HG03439 (cell line): ENCODE results near the gene SPTSSB.

Source experiments
- ATAC-seq: cut with Tn5 transposase; IDR thresholded peaks from one replicate; pipeline ENCODE4 v1.9.1; 2021; ENCODE audit warnings: mild to moderate bottlenecking, moderate library complexity; ENCODE audit not compliant: unreplicated experiment

SPTSSB gene

GRCh38 chr3:161371441-161372320, at the start of gene SPTSSB:
TSS of gene SPTSSB (minus strand) at chr3:161371517. CDS start at chr3:161346323, 25,194 bp downstream.
- peak; percentile 45 for ATAC-seq

- no peak for ATAC-seq
Measured at GRCh38 chr3:161420746-161421145, 49.4 kb upstream of the SPTSSB start.

GRCh38 chr3:161419555-161420333, 48.4 kb upstream of the SPTSSB start:
- no peak for ATAC-seq

- no peak for ATAC-seq
Measured at GRCh38 chr3:161415506-161416231, 44.4 kb upstream of the SPTSSB start.

GRCh38 chr3:161414907-161415306, 43.6 kb upstream of the SPTSSB start:
- no peak for ATAC-seq

GRCh38 chr3:161413855-161414210, 42.5 kb upstream of the SPTSSB start:
- ATAC-seq, result peak; percentile 63

- no peak for ATAC-seq
Measured at GRCh38 chr3:161413127-161413854, 42.0 kb upstream of the SPTSSB start.

- no peak for ATAC-seq
Measured at GRCh38 chr3:161412123-161412522, 40.8 kb upstream of the SPTSSB start.

GRCh38 chr3:161409858-161410257, 38.5 kb upstream of the SPTSSB start:
- ATAC-seq, result no peak

- ATAC-seq, result no peak
Measured at GRCh38 chr3:161409069-161409468, 37.8 kb upstream of the SPTSSB start.

- no peak for ATAC-seq
Measured at GRCh38 chr3:161406594-161407555, 35.6 kb upstream of the SPTSSB start.

- ATAC-seq, result no peak
Measured at GRCh38 chr3:161405836-161406235, 34.5 kb upstream of the SPTSSB start.

GRCh38 chr3:161405087-161405486, 33.8 kb upstream of the SPTSSB start:
- ATAC-seq, result no peak

GRCh38 chr3:161403251-161403650, 31.9 kb upstream of the SPTSSB start:
- ATAC-seq, result no peak

- no peak for ATAC-seq
Measured at GRCh38 chr3:161401389-161401788, 30.1 kb upstream of the SPTSSB start.

- ATAC-seq, result no peak
Measured at GRCh38 chr3:161400650-161401049, 29.3 kb upstream of the SPTSSB start.

- ATAC-seq, result no peak
Measured at GRCh38 chr3:161395115-161396012, 24.0 kb upstream of the SPTSSB start.

- ATAC-seq, result no peak
Measured at GRCh38 chr3:161393803-161394202, 22.5 kb upstream of the SPTSSB start.

- no peak for ATAC-seq
Measured at GRCh38 chr3:161393310-161393709, 22.0 kb upstream of the SPTSSB start.
